ENCODE measurements around the gene MESD. TPM values are rescaled to one million over a fixed set of nuclear protein-coding genes. Genes with fewer than 3 reads are reported as not detected.
A peak's percentile ranks its signal among the peaks of the same experiment; 100 is the strongest.

MESD gene
- total and polyA plus RNA-seq, 9 of the 15 experiments (the other 6 are each of a cell fraction or from before 2014, with no cell fraction given) = 11.3 to 39.7 (median 22.8) TPM

- WGBS (ENCODE audit: insufficient coverage, low coverage, missing lambda C conversion rate) = 74% methylated on average over 7 of the region's 42 CpGs
- intact Hi-C loops (cut with micrococcal nuclease) = no loop called here
- no peak for FAIRE-seq
Observed at GRCh38 chr15:81002009-81002330, 12.4 kb upstream of the MESD start.

More at GRCh38 chr15:81002009-81002330, 12.4 kb upstream of the MESD start:
- Histone ChIP-seq H4K20me1 (replicated peaks; ENCODE audit: control insufficient read depth, insufficient read depth, low read length) (no peaks in the 10 kb centered on the region), H3K4me3 (peak overlapping the region; percentile 90; the same call in 1 of the 2 replicates), H3K9me3 (replicated peaks; ENCODE audit: control insufficient read depth, insufficient read depth, low read depth, low read length) (no peaks in the 10 kb centered on the region), H3K4me1 (replicated peaks in 1 of 2; ENCODE audit: control insufficient read depth in 2 of 2, insufficient read depth in 2 of 2, low read length in 2 of 2) (peaks cover 12 to 31% of the 10 kb centered on the region in 2 experiments), H3K27ac (ENCODE audit: extremely low read depth, low read depth, low read length) (no peak overlapping the region; the same call in 2 of the 3 replicates), H3K9ac (ENCODE audit: insufficient read depth in 1 of 2, low read depth in 2 of 2, low read length in 2 of 2) (peak overlapping the region in 1 of 2 experiments; percentile 96; a peak in 2 of 4 replicates), H3K4me2 (ENCODE audit: insufficient read depth, low read length) (peak overlapping the region; percentile 86; the same call in 1 of the 2 replicates), H3K9me1 (ENCODE audit: control insufficient read depth, insufficient read depth, low read length) (no peaks in the 10 kb centered on the region), H3K79me2 (ENCODE audit: control insufficient read depth, insufficient read depth, low read length) (peaks cover 43% of the 10 kb centered on the region), H3K36me3 (ENCODE audit: control insufficient read depth, insufficient read depth, low read length) (peaks cover 13% of the 10 kb centered on the region; the same call in 1 of the 3 replicates), H3K27me3 (ENCODE audit: control insufficient read depth in 2 of 2, insufficient read depth in 2 of 2, low read length in 2 of 2) (no peaks in the 10 kb centered on the region), H2AFZ (ENCODE audit: low read depth, low read length) (peak overlapping the region; percentile 53; the same call in 1 of the 2 replicates)
- DNase-seq (ENCODE audit: extremely low read depth in 1 of 4, low spot score in 3 of 4) = no peak
- CTCF ChIA-PET (ENCODE audit: low intra/inter-chr PET ratio) = no interaction called here
- BruUV-seq (replicated peaks) = no TSS peak
- no peak for ATAC-seq
- TF ChIP-seq HNRNPL (IDR thresholded peaks at IDR 0.05; ENCODE audit: low read depth, low read length) (peak; percentile 49; the same call in 1 of the 2 replicates), BRF2 (IDR thresholded peaks at IDR 0.05; ENCODE audit: borderline replicate concordance, insufficient read depth, insufficient read length) (no peak), KDM5B (IDR thresholded peaks at IDR 0.05; ENCODE audit: insufficient replicate concordance, low read depth, low read length) (peak; percentile 29)
- POLR2A ChIA-PET = interaction anchor here (0.6 to 1.0 kb wide), 2 partner anchors 22 to 162 kb away, joined by 3 to 4 read pairs; no protein-coding TSS in a partner anchor
- in situ Hi-C loops (cut with MboI) = no loop called here
